ENCODE measurements around the gene TTC23.
A peak's percentile ranks its signal among the peaks of the same experiment; 100 is the strongest.

TTC23 gene, protein sequence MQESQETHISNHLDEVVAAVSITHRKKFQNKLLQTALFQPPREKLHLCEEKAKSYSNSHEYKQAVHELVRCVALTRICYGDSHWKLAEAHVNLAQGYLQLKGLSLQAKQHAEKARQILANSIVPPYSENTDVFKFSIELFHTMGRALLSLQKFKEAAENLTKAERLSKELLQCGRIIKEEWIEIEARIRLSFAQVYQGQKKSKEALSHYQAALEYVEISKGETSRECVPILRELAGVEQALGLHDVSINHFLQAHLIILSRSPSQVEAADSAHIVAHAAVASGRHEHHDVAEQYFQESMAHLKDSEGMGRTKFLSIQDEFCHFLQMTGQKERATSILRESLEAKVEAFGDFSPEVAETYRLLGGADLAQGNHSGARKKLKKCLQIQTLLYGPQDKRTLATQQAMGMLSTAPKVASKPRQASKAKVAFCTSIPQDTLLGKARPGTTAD

DNA sequence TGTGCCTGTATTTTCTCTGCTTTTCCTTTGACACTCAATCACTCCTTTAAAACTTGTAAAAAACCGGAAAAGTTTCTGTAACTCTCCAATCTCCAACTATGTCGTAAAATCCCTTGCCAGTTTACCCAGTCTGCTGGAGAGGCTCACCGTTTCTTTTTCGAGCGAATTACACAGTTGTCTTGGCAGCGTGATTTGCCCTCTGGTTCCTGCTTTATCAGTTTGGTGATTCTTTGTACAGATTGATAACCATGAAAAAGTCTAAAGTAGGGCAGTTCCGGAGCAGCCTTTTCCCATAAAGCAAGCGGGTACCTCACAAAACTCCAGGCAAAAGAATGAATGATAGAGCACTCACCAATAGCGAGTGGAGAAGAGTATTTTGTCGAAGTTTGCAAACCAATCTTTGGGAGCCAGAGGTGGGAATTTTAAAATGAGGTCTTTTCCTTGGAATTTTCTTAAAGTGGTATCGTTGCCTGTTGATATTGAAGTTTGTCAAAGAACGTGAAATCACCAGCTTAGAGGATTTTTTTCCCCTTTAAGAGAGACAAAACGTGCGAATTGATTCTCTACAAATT lies at the start of gene TTC23:
TTC23 (minus strand) TSS at position 312 of the 572 bp plus-strand sequence. CDS start 20,869 bp downstream, outside the sequence.
- no peak for DNase-seq (ENCODE audit: low spot score)

- no peak for DNase-seq (ENCODE audit: low spot score)
Observed at GRCh38 chr15:99296386-99296785, 47.0 kb upstream of the TTC23 start.

DNA sequence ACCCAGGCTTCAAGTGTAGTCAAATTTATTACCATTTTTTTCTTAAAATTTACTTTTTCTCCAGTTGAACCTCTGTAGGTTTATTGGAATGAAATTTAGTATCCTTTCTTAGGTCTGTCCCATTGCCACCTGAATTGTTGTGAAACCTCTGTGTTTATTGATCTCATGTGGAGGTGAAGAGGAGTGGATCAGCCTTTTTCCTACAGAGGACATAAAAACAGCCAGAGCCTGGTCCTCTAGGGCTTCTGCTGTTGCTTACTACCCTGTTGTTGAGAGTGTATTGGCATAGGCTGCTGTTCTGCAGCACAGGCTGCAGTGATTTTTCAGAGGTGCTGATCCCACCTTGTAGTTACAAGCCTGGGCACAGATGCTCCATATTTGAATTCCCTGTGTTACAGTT lies 46.5 kb upstream of the TTC23 start:
- no peak for DNase-seq (ENCODE audit: low spot score)

DNA sequence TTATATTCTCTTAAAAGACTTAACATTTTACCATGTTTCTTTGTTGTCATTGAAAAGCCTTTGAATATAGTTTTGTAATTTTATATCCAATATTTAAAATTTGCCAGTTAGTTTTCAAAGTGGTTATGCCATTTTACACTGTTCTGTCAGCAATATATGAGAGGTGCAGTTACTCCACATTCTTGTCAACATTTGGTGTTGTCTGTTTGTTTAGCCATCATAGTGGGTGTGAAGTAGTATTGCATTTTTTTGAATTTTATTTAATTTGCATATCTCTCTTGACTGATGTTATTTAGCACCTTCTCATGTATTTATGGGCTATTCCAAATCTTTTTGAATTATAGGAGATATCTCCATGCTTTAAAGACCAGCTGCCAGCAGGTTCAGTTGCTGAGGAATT lies 42.3 kb upstream of the TTC23 start:
- no peak for DNase-seq (ENCODE audit: low spot score)

DNA sequence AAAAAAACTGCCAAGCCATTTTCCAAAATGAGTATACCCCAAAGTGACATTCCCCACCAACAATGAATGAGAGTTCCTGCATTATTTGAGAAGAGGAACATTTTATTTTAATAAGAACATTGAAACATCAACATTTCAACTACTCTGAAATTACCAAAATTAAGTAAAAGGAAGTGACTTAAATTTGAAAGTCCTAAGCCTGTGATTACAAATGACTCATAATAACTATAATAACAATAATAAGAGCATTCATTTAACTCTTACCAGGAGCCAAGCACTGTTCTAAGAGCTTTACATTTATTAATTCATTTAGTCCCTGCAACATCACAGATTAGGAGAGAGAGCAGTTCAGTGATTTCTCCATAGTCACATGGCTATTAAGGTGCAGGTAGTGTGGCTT lies 34.3 kb upstream of the TTC23 start:
- no peak for DNase-seq (ENCODE audit: low spot score)

- DNase-seq (ENCODE audit: low spot score), result no peak
Observed at GRCh38 chr15:99282586-99282985, 33.2 kb upstream of the TTC23 start.

DNA sequence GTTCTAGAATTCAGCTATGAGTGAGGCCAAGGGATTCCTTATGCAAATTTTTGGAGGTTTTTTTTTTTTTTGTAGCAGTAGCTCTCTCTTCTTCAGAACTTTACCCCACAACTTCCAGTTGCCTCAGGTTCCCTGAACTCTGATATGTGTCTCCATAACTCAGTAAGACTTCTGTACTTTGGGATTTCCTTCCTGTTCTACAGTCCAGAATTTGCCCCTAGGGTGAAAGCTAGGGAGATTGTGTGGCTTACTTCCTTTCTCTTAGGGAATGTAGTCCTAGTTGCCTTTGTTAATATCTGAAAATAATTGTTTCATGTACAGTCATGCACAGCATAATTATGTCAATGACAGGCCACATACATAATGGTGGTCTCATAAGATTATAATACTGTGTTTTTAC lies 32.7 kb upstream of the TTC23 start:
- no peak for DNase-seq (ENCODE audit: low spot score)

- DNase-seq (ENCODE audit: low spot score), result no peak
Observed at GRCh38 chr15:99279827-99280226, 30.4 kb upstream of the TTC23 start.

GRCh38 chr15:99279290-99279689 lies 29.9 kb upstream of the TTC23 start:
- DNase-seq (ENCODE audit: low spot score), result no peak

GRCh38 chr15:99275525-99276128 lies 26.2 kb upstream of the TTC23 start:
- DNase-seq (ENCODE audit: low spot score), result no peak

GRCh38 chr15:99275061-99275460 lies 25.7 kb upstream of the TTC23 start:
- no peak for DNase-seq (ENCODE audit: low spot score)

DNA sequence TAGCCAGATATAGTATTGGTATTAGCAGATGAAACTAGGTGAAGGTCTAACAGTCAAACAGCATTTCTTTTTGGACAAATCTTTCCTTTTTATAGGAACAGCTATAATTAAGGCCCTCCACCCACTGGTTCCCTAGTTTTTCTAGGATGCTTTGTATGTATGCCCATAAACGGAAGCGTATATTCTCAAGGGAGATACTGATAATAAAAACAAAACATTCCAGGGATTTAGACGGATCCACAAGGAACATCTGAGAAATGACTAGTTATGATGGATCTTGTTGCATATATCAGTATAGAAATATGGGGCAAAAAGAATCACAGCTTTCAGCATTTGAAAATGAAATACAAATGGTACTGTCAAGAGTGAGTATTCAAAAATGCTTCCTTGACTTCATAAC lies 24.4 kb upstream of the TTC23 start:
- no peak for DNase-seq (ENCODE audit: low spot score)

DNA sequence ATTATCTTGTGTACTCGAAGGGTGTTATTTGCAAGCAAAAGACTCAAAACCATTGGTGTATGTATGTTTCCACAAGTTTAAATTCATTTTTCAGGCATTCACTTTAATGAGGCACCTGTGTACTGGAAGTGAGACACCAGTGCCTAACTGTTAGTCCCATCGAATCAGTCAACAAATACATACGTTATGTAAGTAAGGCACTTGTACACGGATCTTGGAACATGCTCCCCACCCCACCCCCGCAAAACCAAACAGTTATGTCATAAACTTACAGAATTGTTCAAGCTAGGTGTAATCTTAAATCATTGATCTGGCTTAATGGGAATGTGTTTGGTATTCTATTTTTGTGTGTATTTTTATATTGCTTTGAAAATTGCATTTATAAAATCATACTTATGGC lies 19.1 kb upstream of the TTC23 start:
- no peak for DNase-seq (ENCODE audit: low spot score)

DNA sequence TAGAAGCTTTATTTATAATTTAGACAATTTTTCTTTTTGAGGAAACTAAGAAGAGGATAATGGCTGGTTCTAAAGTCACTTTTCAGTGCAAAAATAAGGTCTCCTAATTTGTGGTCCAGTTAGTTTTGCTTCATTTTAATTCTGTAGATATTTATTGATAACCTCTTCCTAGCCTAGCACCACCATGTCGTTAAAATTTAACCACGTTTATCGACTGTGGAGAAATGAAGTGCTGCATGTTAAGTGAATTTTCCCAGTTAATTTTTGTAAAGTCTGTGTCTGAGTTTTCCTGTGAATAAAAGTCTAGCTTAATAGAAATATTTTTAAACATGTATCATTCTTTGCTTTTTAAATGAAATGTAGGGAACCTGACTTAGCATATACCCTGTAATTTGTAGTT lies 18.6 kb upstream of the TTC23 start:
- DNase-seq (ENCODE audit: low spot score), result no peak

- DNase-seq (ENCODE audit: low spot score), result no peak
Observed at GRCh38 chr15:99265541-99266070, 16.2 kb upstream of the TTC23 start.

DNA sequence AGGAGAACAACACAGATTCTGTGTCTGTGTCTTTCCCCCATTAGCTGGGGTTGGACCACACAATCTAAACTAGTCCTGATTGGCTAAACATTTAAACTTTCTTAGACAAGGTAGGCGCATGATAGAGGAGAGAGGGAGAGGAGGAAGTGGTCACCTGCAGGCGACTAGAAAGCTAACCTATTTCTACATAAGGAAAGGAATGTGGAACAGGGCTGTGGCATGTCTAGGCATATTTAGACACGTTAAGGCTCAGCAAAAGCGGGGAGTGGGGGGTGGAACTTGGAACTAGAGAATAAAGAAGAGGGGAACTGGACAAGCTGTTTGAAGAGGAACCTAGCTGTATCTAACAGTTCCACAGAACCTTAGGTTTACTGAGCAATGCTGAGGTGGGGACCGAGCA lies 14.7 kb upstream of the TTC23 start:
- DNase-seq (ENCODE audit: low spot score), result no peak

GRCh38 chr15:99257107-99257750 lies 7.8 kb upstream of the TTC23 start:
- DNase-seq (ENCODE audit: low spot score), result no peak

DNA sequence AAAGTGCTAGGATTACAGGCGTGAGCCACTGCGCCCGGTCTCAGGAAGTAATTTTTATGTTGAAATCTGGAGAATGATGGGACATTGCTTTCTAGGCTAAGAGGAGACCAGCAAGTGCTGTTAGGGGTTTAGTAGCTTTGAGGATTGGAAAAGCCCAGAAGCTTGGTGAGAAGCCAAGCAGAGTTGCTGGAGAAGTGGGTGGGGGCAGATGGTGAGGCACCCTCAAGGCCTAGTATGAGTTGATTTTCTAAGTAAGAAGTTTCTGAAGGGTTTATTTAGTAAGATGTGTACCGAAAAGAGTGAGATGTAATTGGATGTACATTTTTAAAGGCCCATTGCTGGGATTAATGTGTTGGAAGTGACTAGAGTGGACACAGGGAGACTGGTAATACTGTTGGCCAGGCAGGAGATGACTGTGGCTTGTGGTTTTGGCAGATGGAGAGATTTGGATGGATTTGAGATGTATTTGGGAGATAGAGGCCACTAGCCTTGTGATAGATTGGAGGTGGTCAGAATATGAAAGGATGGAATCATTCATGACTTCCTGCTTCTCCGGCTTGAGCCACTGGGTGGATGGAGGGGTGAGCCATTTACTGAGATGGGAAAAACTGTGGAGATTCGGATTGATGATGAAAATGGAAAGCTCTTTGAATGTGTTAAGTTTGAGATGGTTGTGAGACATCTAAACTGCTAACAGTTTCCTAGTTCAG lies 4.2 kb upstream of the TTC23 start:
- no peak for DNase-seq (ENCODE audit: low spot score)

- peak; percentile 4 for DNase-seq (ENCODE audit: low spot score)
Observed at GRCh38 chr15:99252326-99252725, 2.9 kb upstream of the TTC23 start.

DNA sequence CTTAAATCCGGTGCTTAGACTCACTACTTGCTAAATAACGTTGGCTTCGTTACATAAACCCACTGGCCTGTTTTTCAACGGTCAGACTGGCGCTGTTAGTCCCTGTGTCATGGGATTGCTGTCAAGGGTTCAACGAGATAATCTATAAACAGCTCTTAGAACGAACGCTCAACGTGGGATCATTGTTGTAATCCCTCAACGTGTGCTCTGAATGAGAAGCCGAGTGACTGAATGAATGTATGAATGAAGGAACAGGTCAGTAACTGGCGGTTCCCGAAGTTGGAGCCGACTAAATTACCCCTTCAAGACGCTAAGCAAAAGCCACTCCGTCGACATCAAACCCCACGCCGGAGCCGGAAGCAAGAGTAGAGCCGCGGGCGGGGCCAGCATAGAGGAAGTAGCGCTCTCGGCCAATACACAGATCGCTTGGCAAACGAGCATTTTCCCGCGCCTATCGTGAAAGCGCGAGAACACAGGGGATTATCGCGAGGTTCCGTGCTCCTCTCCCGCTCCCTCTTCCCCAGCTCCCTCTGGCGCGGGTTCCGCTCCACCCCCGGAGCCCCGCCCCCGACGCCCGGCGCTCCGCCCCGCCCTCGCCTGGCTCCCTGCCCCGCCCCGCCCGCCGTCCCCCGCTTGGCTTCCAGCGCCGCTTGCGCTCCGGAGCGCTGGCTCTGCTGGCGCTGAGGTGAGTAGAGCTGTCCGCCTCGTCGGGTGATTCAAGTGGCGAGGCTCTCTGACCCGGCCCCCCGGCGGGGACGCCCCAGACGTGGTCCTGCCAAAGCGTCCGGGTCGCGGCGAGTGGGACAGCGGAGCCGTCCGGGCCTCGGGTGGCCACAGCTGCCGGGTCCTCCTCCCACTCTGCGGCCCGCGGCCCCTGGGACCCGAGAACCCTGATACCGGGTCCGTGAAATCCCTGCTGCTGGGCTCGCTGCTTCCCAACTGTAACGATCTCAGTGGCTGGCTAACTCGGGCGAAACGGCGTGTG lies 1.8 kb upstream of the TTC23 start, which contains the start of gene LRRC28:
LRRC28 (plus strand) TSS at position 625 of the 985 bp plus-strand sequence. CDS start 4,477 bp downstream, outside the sequence.
- DNase-seq (ENCODE audit: low spot score), result peak; percentile 98

DNA sequence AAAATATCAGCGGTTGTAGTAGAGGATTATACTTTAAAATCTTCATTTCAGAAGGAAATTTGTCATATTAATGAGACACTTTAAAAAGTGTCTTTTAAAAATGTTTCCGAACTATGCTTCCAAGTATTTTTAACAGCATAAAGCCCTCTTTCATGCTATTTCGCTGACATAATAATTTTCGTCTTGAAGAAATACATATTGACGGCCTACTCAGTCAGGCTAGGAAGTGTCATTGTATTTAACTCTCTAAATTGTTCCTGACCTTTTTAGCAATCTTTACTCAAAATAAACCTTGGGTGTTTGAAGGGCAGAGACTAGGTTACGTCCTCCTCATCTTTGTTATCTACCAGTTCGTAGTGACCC lies 1.1 kb upstream of the TTC23 start:
- no peak for DNase-seq (ENCODE audit: low spot score)

All from hematopoietic multipotent progenitor cell treated with erythropoietin and hydrocortisone succinate and interleukin-3 and kit ligand, for 15 days (in vitro differentiated cells).